Kidney (tissue), 14 donors: ENCODE data around the gene LUZP2. TPM values are rescaled to one million over a fixed set of nuclear protein-coding genes. Genes with fewer than 3 reads are reported as not detected.

ENCODE experiments used
- DNase-seq, 5 donors: peaks; one replicate each; pipeline ENCODE4 v3.0.0-alpha.2; 2013 to 2020
- FAIRE-seq: peaks from 2 replicates; lab custom pipeline; 2012; peaks lifted over from hg19 to GRCh38; lab: Jason Lieb, UNC
- H3K27ac ChIP-seq, 2 donors: one replicate each; pipeline ENCODE4 v1.7.0; 2013; ENCODE audit warnings: low read depth in 2 of 2, low read length in 2 of 2, inconsistent platforms in 1 of 2
- H3K27me3 ChIP-seq: one replicate; pipeline ENCODE4 v1.7.1; 2013; ENCODE audit warnings: low read length, inconsistent platforms; ENCODE audit not compliant: control insufficient read depth, insufficient read depth
- H3K36me3 ChIP-seq, 3 donors: one replicate each; pipeline versions ENCODE4 v1.7.0 to v1.7.1; 2013; ENCODE audit warnings: low read length in 3 of 3, control low read depth in 1 of 3, inconsistent platforms in 1 of 3; ENCODE audit not compliant: insufficient read depth in 3 of 3, control insufficient read depth in 2 of 3
- H3K4me1 ChIP-seq, 3 donors: one replicate each; pipeline versions ENCODE4 v1.7.0 to v1.7.1; 2013; ENCODE audit warnings: low read length in 3 of 3, inconsistent platforms in 1 of 3, low read depth in 1 of 3; ENCODE audit not compliant: control insufficient read depth in 2 of 3, insufficient read depth in 2 of 3
- H3K4me3 ChIP-seq, 3 donors: one replicate each; pipeline versions ENCODE4 v1.7.0 to v1.8.1; 2013; ENCODE audit warnings: low read length in 3 of 3, control low read depth in 1 of 3, inconsistent platforms in 1 of 3
- H3K9ac ChIP-seq, 3 donors: one replicate each; pipeline versions ENCODE4 v1.7.0 to v1.7.1; 2013; ENCODE audit warnings: low read length in 3 of 3, control low read depth in 1 of 3, inconsistent platforms in 1 of 3
- H3K9me3 ChIP-seq, 3 donors: one replicate each; pipeline versions ENCODE4 v1.7.0 to v1.7.1; 2013; ENCODE audit warnings: low read length in 3 of 3, control low read depth in 1 of 3, inconsistent platforms in 1 of 3; ENCODE audit not compliant: control insufficient read depth in 2 of 3, insufficient read depth in 1 of 3
- CTCF ChIP-seq: IDR thresholded peaks from 3 replicates; pipeline ENCODE4 v1.5.1; 2012; ENCODE audit warnings: mild to moderate bottlenecking, moderate library complexity, borderline replicate concordance; ENCODE audit not compliant: insufficient read depth; ENCODE audit errors: extremely low read depth
- intact Hi-C: fragments of 100-400 bp; cut with DNase I; formaldehyde crosslinking; loops from one replicate; pipeline ENCODE4 v1.11.1; 2022
- polyA plus RNA-seq: library from polyadenylated mRNA; stranded (reverse); fragments of 350-450 nt; fragmentation: Illumina TruSeq; extraction: RNeasy Lipid Tissue Mini Kit (QIAGEN cat#74804); gene quantifications from one replicate; pipeline ENCODE4 v1.2.3, GENCODE V29; 2014; ENCODE audit warnings: low read depth, low replicate concordance; ENCODE audit not compliant: insufficient read depth
- total RNA-seq: library from RNA; stranded (reverse); fragmentation: NEBNext Ultra II Directional; extraction: Animal tissue kit (Norgen Biotek cat#: 25700); gene quantifications from one replicate; pipeline ENCODE4 v1.2.1, GENCODE V29; 2021
- donor health status: control.
- donor health status: control.
- donor health status: control.
- donor health status: control.
- donor health status: control.
- donor health status: DM: yes; HTN: yes; CAD: no.
- donor health status: Normal renal cell carcinoma (clear cell type).

Gene LUZP2
- total and polyA plus RNA-seq, 2 donors from 2014 or later, result 0.19 TPM; not detected in 1

- Histone ChIP-seq H3K9me3 (no peaks in the 10 kb centered on the region), H3K27me3 (no peaks in the 10 kb centered on the region), H3K36me3 (no peaks in the 10 kb centered on the region), H3K4me3 (no peak overlapping the region), H3K27ac (no peak overlapping the region), H3K9ac (no peak overlapping the region), H3K4me1 (no peaks in the 10 kb centered on the region)
- FAIRE-seq (no peak), DNase-seq (peak in 1 of 5 donors; percentile 12)
- intact Hi-C loops, result no loop called here
- TF ChIP-seq CTCF, result no peak
Observed at GRCh38 chr11:24489477-24489876, 7.4 kb upstream of the LUZP2 start.

- no peaks in the 10 kb centered on the region for H3K36me3 ChIP-seq
- peaks cover 7% of the 10 kb centered on the region for H3K27me3 ChIP-seq
- FAIRE-seq (no peak), DNase-seq (peak in 1 of 5 donors; percentile 33)
- peaks cover 0 to 6% (median 0%) of the 10 kb centered on the region in 3 donors for H3K4me1 ChIP-seq
- peak overlapping the region; percentile 60 to 71 (median 67) for H3K4me3 ChIP-seq
- H3K9me3 ChIP-seq, result no peaks in the 10 kb centered on the region
- H3K27ac ChIP-seq, result no peak overlapping the region
- peak overlapping the region in 1 of 3 donors; percentile 40 for H3K9ac ChIP-seq
- TF ChIP-seq CTCF, result no peak
- intact Hi-C loops, result no loop called here
Observed at GRCh38 chr11:24496386-24496735, 492 bp upstream of the LUZP2 start.

- Histone ChIP-seq H3K4me3 (no peak overlapping the region), H3K36me3 (no peaks in the 10 kb centered on the region), H3K9me3 (no peaks in the 10 kb centered on the region), H3K27ac (no peak overlapping the region), H3K4me1 (peaks cover 0 to 6% (median 0%) of the 10 kb centered on the region in 3 donors), H3K9ac (no peak overlapping the region), H3K27me3 (peaks cover 7% of the 10 kb centered on the region)
- DNase-seq (no peak), FAIRE-seq (no peak)
- TF ChIP-seq CTCF, result no peak
- intact Hi-C loops, result no loop called here
Observed at GRCh38 chr11:24497831-24498230, 978 bp downstream of the LUZP2 start.

- Histone ChIP-seq H3K36me3 (no peaks in the 10 kb centered on the region), H3K4me1 (no peaks in the 10 kb centered on the region), H3K4me3 (no peak overlapping the region), H3K9me3 (no peaks in the 10 kb centered on the region), H3K9ac (no peak overlapping the region), H3K27me3 (peaks cover 3% of the 10 kb centered on the region), H3K27ac (no peak overlapping the region)
- intact Hi-C loops, result no loop called here
- DNase-seq, result peak in 1 of 5 donors; percentile 29
- FAIRE-seq, result no peak
- no peak for TF ChIP-seq CTCF
Observed at GRCh38 chr11:24502425-24502824, 5.6 kb downstream of the LUZP2 start.
